ENCODE results near the gene ARSD. TPM values are rescaled to one million over a fixed set of nuclear protein-coding genes. Genes with fewer than 3 reads are reported as not detected.
A peak's percentile ranks its signal among the peaks of the same experiment; 100 is the strongest.

Gene ARSD
- total and polyA plus RNA-seq, 12 donors: 4.2 to 19.0 (median 6.8) TPM

- 75% methylated on average over 18 of the region's 18 CpGs for WGBS, 2 donors
- ATAC-seq (peak in 1 of 8 donors; percentile 31), DNase-seq (no peak)
- intact Hi-C loops (cut with DNase I): no loop called here
- H3K27ac ChIP-seq: no peak overlapping the region
- H3K4me1 ChIP-seq: no peaks in the 10 kb centered on the region
- H3K9me3 ChIP-seq: peaks cover 0 to 18% (median 0%) of the 10 kb centered on the region in 11 donors
- TF ChIP-seq CTCF (IDR thresholded peaks at IDR 0.05): no peak
- H3K4me3 ChIP-seq: no peak overlapping the region
- H3K27me3 ChIP-seq: peaks cover 0 to under 1% (median 0%) of the 10 kb centered on the region in 7 donors
- H3K36me3 ChIP-seq: no peaks in the 10 kb centered on the region
These were observed 5.9 kb upstream of the ARSD start for GRCh38 chrX:2934715-2935710.

- Histone ChIP-seq H3K4me3 (no peak overlapping the region), H3K27ac (no peak overlapping the region), H3K9me3 (peaks cover 0 to 18% (median 0%) of the 10 kb centered on the region in 11 donors), H3K36me3 (no peaks in the 10 kb centered on the region), H3K4me1 (peaks cover 0 to 6% (median 0%) of the 10 kb centered on the region in 9 donors), H3K27me3 (peaks cover 0 to 13% (median 0%) of the 10 kb centered on the region in 7 donors)
- WGBS, 2 donors: 74 to 86% methylated on average over 19 of the region's 19 CpGs
- ATAC-seq (no peak), DNase-seq (no peak)
- TF ChIP-seq CTCF (IDR thresholded peaks at IDR 0.05): no peak
- intact Hi-C loops (cut with DNase I): no loop called here
These were observed 4.2 kb upstream of the ARSD start for GRCh38 chrX:2933125-2933900.

- Histone ChIP-seq H3K4me3 (no peak overlapping the region), H3K9me3 (peaks cover 0 to 18% (median 0%) of the 10 kb centered on the region in 11 donors), H3K4me1 (peaks cover 0 to 8% (median 0%) of the 10 kb centered on the region in 9 donors), H3K27me3 (peaks cover 0 to 13% (median 0%) of the 10 kb centered on the region in 7 donors), H3K36me3 (no peaks in the 10 kb centered on the region), H3K27ac (no peak overlapping the region)
- no peak for ATAC-seq
- intact Hi-C loops (cut with DNase I): no loop called here
- no peak for TF ChIP-seq CTCF (IDR thresholded peaks at IDR 0.05)
- DNase-seq: no peak
- WGBS, 2 donors: 73 to 83% methylated on average over 4 of the region's 4 CpGs
These were observed 2.5 kb upstream of the ARSD start for GRCh38 chrX:2931612-2932011.

GRCh38 chrX:2931155-2931554 is 2.0 kb upstream of the ARSD start:
- Histone ChIP-seq H3K27ac (no peak overlapping the region), H3K27me3 (peaks cover 0 to 13% (median 0%) of the 10 kb centered on the region in 7 donors), H3K4me3 (no peak overlapping the region), H3K4me1 (peaks cover 0 to 8% (median 0%) of the 10 kb centered on the region in 9 donors), H3K9me3 (peaks cover 0 to 18% (median 0%) of the 10 kb centered on the region in 11 donors), H3K36me3 (no peaks in the 10 kb centered on the region)
- TF ChIP-seq CTCF (IDR thresholded peaks at IDR 0.05): no peak
- WGBS, 2 donors: 89 to 97% methylated on average over 2 of the region's 2 CpGs
- intact Hi-C loops (cut with DNase I): no loop called here
- DNase-seq (no peak), ATAC-seq (no peak)
